ENCODE measurements around the gene RAD9A.

RAD9A gene

DNA sequence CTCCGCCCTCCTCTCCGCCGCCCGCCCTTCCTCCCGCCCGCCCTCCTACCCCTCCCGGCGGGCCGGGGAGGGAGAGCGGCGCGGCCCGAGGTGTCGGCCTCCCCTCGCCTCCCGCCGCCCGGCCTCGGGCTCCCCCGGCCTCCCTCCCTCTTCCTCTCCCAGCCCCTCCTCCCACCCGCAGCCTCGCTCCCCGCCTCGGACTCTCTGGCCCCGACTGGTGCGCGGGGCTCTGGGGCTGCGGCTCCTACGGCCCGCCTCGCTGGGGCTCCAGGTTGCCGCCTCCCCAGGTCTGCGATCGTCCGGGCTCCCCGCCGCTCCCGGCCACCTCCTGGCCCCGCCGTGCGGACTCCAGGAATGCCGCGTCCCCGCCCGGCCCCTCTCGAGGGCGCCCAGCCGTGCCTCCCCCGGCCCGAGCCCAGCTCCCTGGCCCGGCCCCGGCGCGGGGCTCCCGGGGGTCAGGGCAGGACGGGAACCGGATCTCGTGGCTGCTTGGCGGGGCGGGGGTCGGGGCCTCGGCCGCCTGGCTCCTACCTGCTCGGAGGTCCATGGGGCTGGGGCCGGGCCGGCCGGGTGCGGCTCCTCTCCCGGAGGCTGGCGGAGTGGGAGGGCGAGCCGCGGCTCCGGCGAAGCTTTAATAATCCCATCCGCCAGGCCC lies 18.7 kb upstream of the RAD9A start, which contains the start of gene CLCF1:
CLCF1 (minus strand) TSS at position 606 of the 655 bp plus-strand sequence; CDS start at position 547, 59 bp downstream.
- TF ChIP-seq, protein P1, sequence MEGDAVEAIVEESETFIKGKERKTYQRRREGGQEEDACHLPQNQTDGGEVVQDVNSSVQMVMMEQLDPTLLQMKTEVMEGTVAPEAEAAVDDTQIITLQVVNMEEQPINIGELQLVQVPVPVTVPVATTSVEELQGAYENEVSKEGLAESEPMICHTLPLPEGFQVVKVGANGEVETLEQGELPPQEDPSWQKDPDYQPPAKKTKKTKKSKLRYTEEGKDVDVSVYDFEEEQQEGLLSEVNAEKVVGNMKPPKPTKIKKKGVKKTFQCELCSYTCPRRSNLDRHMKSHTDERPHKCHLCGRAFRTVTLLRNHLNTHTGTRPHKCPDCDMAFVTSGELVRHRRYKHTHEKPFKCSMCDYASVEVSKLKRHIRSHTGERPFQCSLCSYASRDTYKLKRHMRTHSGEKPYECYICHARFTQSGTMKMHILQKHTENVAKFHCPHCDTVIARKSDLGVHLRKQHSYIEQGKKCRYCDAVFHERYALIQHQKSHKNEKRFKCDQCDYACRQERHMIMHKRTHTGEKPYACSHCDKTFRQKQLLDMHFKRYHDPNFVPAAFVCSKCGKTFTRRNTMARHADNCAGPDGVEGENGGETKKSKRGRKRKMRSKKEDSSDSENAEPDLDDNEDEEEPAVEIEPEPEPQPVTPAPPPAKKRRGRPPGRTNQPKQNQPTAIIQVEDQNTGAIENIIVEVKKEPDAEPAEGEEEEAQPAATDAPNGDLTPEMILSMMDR (IDR thresholded peaks at IDR 0.05; ENCODE audit: insufficient read depth, missing control alignments), result no peak
- DNase-seq (ENCODE audit: insufficient read length, low spot score), result peak; percentile 72
- FAIRE-seq, result no peak

DNA sequence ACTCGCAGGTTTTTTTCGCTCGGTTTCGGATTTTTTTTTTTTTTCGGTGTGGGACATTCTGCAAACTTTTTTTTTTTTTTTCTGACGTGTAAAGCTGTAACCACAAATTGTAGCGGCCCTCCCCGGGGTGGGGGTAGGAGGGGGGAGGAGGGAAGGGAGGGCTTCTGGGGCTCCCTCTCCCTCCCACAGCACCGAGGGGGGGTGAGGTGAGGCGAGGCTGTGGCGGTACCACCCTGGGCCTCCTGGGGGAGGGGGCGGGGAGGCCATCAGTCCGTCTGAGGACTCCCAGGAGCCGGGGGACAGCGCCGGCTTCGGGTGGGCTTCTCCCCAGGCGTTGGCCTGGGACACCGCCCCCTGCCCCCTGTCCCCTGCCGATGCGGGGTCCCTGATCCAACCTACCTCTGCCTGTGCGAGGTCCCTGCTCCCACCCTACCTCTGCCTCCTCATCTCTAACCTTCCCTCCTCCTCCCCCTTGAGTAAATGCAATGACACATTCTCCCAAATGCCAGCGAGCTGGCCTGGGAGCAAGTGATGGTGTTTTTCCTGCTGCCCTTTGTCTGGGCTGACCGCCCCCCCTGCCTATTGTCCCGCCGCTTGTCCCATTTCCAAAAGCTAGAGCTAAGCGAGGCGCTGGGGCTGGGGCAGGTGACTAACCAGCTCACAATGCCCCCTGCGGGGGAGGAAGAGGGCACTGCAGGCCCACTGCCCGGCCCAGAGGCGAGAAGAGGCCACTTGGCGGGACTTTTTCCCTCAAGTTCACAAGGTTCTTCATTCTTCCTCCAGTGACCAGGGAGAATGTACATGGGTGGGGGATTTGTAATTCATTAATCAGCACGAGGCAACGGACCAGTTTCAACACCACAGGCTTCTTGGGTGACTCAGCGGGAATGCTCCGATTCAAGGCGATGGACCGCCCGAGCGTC lies 17.9 kb upstream of the RAD9A start:
- DNase-seq (ENCODE audit: insufficient read length, low spot score) (no peak), FAIRE-seq (no peak)
- TF ChIP-seq, protein P1 (IDR thresholded peaks at IDR 0.05; ENCODE audit: insufficient read depth, missing control alignments), result peak; percentile 55

DNA sequence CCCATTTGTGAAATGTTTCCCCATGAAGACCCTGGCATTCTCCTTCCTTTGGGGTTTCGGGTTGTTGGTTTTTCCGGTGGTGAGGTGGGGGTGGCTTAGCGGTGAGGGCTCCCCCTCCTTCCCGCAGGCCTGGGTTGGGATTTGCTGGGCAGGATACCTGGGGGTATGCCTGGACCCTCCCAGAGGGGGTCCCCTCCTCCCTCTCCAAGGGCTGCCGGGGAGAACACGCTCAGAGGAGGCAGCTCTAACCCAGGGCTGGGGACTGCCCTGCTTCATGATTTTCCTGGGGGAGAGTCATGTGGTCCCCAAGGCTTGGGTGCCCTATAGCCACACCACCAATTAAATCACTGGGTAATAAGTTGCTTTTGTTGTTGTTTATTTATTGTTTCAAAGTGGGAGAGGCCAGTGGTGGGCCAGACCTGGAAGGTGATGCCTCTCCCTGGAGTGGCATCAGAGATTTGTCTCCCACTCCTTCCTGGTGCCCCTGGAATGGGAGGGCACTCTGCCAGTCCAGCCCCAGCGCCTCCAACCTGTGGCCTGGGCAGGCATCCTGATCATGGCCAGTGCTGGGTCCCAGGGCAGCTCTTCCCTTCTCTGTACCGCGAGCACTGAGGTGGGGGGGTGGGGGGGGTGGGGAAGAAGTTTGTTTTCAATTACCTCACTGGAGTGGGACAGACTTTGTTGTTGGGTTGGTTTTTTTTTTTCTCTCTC lies 17.1 kb upstream of the RAD9A start:
- no peak for FAIRE-seq
- TF ChIP-seq, protein P1 (IDR thresholded peaks at IDR 0.05; ENCODE audit: insufficient read depth, missing control alignments), result no peak

DNA sequence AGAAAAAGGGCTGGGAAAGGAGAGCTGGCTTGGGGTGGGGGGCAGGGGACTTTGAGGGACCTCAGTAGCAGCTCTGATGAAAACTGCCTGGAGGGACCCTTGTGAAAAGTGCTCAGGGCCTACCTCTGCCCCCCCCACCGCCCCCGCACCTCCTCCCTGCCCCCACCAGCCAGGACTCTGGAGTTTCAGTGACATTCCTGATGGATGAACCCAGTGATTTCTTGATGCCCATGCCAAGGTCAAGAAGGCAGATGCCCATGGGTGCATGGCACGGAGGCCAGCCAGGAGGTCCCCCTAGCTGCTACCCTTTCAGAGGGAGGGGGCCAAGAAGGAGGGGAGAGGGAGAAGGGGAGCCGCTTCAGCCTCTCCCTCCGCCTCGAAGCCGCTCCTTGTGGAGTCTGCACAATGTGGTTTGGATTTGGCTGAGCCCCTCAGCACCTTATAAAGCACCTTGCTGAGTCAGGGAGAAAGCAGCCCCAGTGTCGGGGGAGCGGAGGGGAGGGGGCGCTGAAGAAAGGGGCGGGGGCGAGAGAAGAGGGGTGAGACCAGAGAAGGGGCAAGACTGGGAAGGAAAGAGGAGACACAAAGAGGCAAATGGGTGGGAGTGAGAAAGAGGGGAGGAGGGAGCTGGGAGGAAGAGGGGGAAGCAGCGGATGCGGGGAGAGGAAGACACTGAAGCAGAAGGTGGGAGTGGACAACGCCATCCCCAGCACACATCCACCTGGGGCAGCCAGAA lies 16.3 kb upstream of the RAD9A start:
- FAIRE-seq, result no peak
- TF ChIP-seq, protein P1 (IDR thresholded peaks at IDR 0.05; ENCODE audit: insufficient read depth, missing control alignments), result no peak
- no peak for DNase-seq (ENCODE audit: insufficient read length, low spot score)

More for the DNA sequence above, 17.1 kb upstream of the RAD9A start:
- no peak for DNase-seq (ENCODE audit: insufficient read length, low spot score)

DNA sequence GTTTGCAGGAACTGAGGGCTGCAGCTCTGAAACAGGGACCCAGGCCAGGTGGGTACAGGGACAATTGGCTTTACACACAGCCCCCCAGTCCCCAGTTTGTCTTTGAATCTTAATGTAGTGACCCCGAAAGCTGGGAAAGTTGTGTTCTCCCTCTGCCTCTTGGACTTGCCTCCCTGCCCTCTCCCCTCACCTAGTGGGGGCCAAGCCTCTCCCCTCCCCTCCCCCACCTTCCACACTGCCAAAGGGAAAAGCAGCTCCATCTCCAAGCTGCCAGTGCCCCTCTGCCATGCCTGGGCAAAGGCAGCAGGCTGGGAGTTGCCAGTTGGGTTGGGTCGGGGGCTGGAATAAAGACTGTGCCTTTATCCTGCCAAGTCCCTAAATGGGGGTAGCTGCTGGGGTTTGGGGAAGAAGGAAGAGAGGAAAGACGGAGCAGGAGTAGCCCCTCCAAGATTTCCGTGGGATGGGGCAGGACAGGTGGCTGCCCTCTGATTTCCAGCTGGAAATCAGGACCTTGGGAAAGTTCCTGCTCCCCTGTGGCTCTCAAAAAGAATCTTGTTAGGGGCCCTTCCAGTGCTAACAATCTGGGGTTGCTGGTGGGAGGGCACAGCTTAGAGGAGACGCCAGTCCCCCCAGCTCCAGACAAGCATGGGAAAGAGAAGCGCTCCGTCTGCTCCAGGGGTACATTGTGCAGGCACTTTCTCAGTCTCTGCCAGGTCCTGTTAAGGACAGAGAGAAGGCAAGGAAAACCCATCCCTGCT lies 15.5 kb upstream of the RAD9A start:
- TF ChIP-seq, protein P1 (IDR thresholded peaks at IDR 0.05; ENCODE audit: insufficient read depth, missing control alignments), result no peak
- no peak for FAIRE-seq
- no peak for DNase-seq (ENCODE audit: insufficient read length, low spot score)
